Measurements from ENCODE around the gene MCEMP1. TPM values are rescaled to one million over a fixed set of nuclear protein-coding genes. Genes with fewer than 3 reads are reported as not detected.

MCEMP1 gene
- total and polyA plus RNA-seq, 2 of the 13 experiments (the other 11 are each of a cell fraction or from before 2014, with no cell fraction given): not detected

- TF ChIP-seq ZBTB33 (CRISPR knock-in tag; IDR thresholded peaks at IDR 0.05) (no peak), USF2 (IDR thresholded peaks at IDR 0.05; ENCODE audit: low read depth, low read length) (no peak), USF2 (CRISPR knock-in tag; IDR thresholded peaks at IDR 0.05; ENCODE audit: borderline replicate concordance) (no peak; the same call in 1 of the 2 replicates), FOXA3 (CRISPR knock-in tag; IDR thresholded peaks at IDR 0.05) (peak; percentile 79), ZNF589 (CRISPR knock-in tag; conservative IDR thresholded peaks at IDR 0.05) (no peak), SRSF9 (IDR thresholded peaks at IDR 0.05; ENCODE audit: borderline replicate concordance, insufficient read depth, low read depth, low read length, poor library complexity, severe bottlenecking) (no peak), GFI1 (CRISPR knock-in tag; IDR thresholded peaks at IDR 0.05; ENCODE audit: borderline replicate concordance) (no peak), GABPA (IDR thresholded peaks at IDR 0.05; ENCODE audit: low read depth, low read length) (peak; percentile 74), GABPA (CRISPR knock-in tag; IDR thresholded peaks at IDR 0.05; ENCODE audit: low read depth) (peak; percentile 97), HMGXB3 (CRISPR knock-in tag; IDR thresholded peaks at IDR 0.05; ENCODE audit: borderline replicate concordance) (peak; percentile 100), SETDB1 (CRISPR knock-in tag; IDR thresholded peaks at IDR 0.05; ENCODE audit: borderline replicate concordance) (0 out of 2 replicates have a peak, but pooled peaks have one; percentile 70), TMF1 (CRISPR knock-in tag; IDR thresholded peaks at IDR 0.05; ENCODE audit: low read depth) (no peak), SIX4 (CRISPR knock-in tag; IDR thresholded peaks at IDR 0.05) (no peak), ZBTB38 (CRISPR knock-in tag; IDR thresholded peaks at IDR 0.05) (no peak), ZNF710 (CRISPR knock-in tag; IDR thresholded peaks at IDR 0.05; ENCODE audit: borderline replicate concordance) (no peak), XRCC5 (optimal IDR thresholded peaks at IDR 0.05; ENCODE audit: low read length) (no peak), FOXK1 (CRISPR knock-in tag; IDR thresholded peaks at IDR 0.05; ENCODE audit: borderline replicate concordance, low read depth) (peak; percentile 99), ZNF772 (CRISPR knock-in tag; IDR thresholded peaks at IDR 0.05) (no peak), NFIC (IDR thresholded peaks at IDR 0.05; ENCODE audit: low read length) (0 out of 2 replicates have a peak, but pooled peaks have one; percentile 63)
These were observed 47.4 kb upstream of the MCEMP1 start, which contains the start of the genes PET100 and XAB2 (continued) for GRCh38 chr19:7629347-7630054.

Data from HepG2 (cell line).